GM19455 (cell line): ENCODE data around the gene DNAJC11.

ENCODE experiments used
- ATAC-seq: cut with Tn5 transposase; IDR thresholded peaks from one replicate; pipeline ENCODE4 v1.9.1; 2021; ENCODE audit not compliant: unreplicated experiment

Gene DNAJC11

DNA sequence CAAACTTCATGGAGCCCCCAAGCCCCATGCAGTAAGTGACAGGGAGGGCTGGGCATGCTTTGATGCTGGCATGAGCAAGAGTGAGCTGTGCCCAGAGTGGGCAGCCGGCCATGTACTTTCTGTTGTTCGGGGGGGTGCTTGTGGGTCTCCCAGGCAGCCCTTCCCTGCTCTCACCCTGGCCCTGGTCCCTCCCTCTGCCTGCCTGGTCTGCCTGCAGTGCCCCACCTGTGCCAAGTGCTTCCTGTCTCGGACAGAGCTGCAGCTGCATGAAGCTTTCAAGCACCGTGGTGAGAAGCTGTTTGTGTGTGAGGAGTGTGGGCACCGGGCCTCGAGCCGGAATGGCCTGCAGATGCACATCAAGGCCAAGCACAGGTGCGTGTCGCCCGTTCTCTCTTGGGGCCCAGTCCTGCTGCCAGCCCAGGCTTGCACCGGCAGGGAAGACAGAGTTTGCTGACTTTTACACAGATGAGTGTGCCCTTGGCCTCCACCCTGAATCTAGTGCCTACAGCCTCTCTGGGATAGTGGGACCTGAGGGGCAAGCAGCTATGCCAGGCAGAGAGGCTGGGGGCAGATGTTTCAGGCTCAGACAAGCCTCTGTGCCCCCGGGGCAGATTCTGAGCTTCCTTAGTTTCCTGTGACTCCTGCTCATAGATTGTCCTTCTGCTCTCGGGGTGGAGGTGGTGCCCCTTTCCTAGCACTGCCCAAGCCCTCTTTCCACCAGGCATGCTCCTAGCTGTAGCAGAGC is 114.2 kb downstream of the DNAJC11 start:
- no peak for ATAC-seq

DNA sequence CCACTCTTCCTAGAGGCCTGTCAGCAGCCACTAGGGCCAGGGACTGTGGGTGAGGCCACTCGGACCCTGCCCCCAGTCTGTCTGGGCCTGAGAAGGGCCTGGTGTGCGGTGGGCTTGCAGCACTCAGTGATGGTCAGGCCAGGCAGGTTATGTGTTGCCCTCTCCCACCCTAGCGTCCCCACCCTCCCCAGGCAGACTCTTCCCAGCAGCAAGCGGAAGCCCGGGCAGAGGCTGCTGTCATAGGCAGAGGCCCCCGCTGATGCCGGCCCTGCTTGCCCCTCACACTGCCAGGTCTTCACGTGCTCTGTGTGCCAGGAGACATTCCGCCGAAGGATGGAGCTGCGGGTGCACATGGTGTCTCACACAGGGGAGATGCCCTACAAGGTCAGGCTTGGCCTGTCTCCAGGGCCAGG is 115.2 kb downstream of the DNAJC11 start:
- no peak for ATAC-seq

DNA sequence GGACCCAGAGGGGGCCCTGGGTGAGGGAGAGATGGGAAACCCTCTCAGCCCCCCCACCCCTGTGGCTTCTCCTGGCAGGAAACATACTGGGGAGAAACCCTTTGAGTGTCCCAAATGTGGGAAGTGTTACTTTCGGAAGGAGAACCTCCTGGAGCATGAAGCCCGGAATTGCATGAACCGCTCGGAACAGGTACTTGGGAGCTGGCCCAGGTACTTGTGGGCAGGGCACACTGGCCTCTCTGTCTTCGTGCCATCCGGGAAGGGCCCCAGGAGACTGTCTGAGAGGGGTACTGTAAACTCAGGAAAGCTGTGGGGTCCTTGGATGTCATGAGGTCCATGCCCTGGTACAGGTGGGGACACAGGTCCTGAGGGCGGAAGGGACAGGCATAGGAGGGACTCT is 115.8 kb downstream of the DNAJC11 start:
- ATAC-seq = no peak

DNA sequence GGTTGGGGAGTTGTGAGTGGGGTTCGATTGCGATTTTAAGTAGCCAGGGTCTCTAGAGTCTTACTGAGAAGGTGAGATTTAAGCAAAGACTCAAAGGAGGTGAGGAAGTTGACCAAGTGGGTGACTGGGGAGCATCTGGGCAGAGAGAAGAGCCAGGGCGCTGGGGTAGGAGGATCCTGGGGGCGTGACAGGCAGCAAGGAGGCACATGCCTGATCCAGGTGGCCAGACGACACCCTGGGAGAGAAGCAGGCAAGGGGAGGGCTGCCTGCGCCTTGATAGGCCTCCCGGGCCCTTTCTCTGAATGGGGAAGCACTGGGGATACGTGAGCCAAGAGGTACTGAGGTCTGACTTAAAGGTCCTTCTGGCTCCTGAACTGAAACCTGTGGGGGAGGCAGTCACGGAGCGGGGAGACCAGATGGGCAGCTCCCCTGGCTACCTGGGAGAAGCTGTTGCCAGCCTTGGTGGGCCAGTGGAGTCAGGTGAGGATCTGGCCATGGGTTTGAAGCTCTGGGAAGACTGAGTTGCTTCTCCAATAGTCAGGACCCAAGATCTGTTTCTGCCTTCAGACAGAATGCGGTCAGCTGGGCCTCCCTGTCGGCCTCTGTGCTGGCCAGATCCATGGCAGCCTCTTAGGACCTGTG is 116.4 kb downstream of the DNAJC11 start:
- ATAC-seq = no peak
